GM21737 (cell line): Measurements from ENCODE around the gene CEP112.

Source experiments
- ATAC-seq: cut with Tn5 transposase; IDR thresholded peaks from one replicate; pipeline ENCODE4 v1.9.1; 2021; ENCODE audit warnings: mild to moderate bottlenecking, moderate library complexity; ENCODE audit not compliant: unreplicated experiment

CEP112 gene

DNA sequence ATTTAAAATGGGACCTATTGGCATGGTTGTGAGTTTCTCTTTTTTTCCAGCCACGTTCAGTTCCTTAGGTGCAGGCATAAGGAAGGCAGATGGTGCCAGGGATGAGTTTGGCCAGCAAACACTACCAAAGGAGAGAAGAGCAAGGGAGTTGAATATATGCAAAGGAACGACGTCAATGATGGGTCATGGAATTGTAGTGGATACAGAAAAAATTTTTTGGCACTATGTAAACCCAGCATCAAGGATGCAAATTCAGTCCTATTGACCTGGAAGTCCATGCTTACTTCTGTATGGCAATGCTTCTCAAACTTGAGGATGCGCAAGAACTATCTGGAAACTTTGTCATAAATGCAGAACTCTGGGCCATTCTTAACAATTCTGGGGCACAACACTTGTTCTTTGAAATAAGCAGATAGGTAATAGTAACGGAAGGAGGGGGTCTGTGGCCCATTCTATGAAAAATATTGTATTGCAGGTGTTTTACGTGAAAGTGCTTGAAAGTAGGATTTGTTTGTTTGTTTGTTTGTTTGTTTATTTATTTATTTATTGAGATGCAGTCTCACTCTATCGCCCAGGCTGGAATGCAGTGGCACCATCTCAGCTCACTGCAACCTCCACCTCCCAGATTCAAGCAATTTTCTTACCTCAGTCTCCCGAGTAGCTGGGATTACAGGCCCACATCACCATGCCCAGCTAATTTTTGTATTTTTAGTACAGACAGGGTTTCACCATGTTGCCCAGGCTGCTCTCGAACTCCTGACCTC, 19.3 kb upstream of the CEP112 start:
- no peak for ATAC-seq

- no peak for ATAC-seq
Measured at GRCh38 chr17:66210208-66210574, 18.3 kb upstream of the CEP112 start.

- ATAC-seq = no peak
Measured at GRCh38 chr17:66207936-66208335, 16.0 kb upstream of the CEP112 start.

DNA sequence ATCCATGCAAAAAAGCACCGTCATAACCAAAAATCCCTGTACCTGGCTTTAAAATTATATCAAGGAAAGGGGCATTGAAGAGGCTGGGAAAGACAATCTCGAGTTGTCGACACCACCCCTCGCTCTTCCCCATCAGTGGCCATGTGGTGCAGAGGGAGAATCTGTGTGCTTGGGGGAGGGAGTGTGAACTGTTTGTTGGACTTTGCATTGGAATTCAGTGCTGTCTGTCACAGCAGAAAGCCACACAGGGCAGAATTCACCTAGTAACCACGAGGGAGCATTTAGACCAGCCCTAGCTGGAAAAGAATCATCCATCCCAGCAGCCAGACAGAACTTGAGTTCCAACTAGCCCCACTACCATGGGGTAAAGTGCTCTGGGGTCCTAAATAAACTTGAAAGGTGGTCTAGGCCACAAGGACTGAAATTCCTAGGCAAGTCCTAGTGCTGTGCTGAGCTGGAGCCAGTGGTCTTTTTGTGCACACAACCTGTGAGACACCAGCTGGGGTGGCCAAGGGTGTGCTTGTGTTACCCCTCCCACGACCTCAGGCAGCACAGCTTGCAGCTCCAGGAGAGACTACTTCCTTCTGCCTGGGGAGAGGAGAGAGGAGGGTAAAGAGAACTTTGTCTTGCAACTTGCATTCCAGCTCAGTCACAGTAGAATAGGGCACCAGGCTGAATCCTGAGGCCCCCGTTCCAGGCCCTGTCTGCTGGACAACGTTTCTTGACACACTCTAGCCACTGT, 11.5 kb upstream of the CEP112 start:
- ATAC-seq = no peak

DNA sequence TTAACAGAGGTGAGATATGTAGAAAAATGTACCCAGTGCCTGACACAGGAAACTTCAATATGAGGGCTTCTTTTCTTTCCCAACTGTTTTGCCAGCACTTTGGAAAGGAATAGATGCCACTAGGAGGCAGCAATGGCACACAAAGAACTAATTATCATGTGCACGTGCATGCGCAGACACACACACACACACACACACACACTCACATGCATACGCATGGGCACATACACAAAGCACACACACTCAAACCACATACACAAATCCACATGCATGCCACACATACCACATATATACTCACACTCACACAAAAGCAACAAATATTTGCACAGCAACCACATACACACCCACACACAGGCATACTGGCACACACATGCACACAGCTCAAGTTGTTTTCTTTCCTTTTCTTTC, 8.8 kb upstream of the CEP112 start:
- ATAC-seq = no peak

DNA sequence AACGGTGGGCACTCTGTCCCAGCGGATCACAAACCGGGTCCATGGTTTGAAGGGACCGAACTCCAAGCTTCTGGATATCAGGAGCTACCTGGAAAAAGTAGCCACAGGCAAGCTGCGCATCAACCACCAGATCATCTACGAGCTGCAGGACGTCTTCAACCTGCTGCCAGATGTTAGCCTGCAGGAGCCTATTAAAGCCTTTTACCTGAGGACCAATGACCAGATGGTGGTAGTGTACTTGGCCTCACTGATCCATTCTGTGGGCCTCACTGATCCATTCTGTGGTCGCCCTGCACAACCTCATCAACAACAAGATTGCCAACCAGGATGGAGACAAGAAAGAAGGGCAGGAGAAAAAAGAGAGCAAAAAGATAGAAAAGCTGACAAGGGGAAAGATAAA, 6.3 kb upstream of the CEP112 start:
- ATAC-seq = no peak

DNA sequence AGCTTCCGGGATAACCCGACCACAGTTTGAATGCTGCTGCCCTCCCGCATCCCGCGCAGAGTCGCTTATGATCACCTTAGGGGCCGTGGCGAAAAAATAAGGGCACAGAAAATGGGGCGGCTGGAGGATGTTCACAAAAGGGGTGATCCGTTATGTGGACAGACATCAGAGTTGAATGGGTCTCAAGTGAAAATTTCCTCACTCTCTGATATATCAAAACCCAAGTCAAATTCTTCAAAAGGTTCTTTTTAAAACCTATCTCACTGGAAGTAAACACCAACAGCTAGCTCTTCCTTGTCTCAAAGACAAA, 400 bp upstream of the CEP112 start:
- no peak for ATAC-seq

GRCh38 chr17:66190738-66191592, 968 bp downstream of the CEP112 start:
- ATAC-seq = no peak

GRCh38 chr17:66187718-66188117, 4.2 kb downstream of the CEP112 start:
- no peak for ATAC-seq

DNA sequence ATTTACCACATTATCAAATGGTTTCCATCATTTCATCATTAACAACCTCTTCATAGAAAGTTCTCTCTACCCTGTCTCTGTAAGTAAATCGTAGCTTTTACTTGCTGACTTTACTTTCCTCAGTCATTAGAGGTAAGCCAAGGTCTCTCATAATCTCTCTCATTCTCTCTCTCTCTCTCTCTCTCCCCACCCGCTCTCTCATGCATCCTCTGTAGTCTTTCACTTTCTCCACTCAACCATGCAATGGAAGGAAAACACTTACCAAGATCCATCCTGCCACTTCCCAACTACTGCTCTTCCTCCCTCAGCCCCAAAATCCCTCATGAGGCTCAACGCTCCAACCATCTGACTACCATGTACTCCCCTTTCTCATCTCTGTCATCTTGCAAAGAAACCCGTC, 6.1 kb downstream of the CEP112 start:
- no peak for ATAC-seq

GRCh38 chr17:66184392-66184791, 7.5 kb downstream of the CEP112 start:
- ATAC-seq = no peak

GRCh38 chr17:66183529-66183928, 8.4 kb downstream of the CEP112 start:
- no peak for ATAC-seq

DNA sequence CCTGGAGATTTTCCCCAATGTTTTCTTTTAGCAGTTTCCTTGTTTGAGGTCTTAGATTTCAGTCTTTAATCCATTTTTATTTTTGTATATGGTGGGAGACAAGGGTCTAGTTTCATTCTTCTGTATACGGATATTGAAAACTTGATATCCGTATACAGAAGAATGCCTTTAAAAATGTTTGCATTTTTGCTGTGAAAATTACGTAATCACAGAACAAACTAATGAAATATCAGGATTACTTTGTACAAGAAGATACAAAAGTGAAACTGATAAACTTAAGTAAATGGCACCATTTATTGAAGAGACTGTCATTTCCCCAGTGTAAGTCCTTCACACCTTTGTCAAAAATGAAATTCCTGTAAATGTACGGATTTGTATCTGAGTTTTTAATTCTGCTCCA, 13.3 kb downstream of the CEP112 start:
- no peak for ATAC-seq

GRCh38 chr17:66177048-66177447, 14.9 kb downstream of the CEP112 start:
- no peak for ATAC-seq

DNA sequence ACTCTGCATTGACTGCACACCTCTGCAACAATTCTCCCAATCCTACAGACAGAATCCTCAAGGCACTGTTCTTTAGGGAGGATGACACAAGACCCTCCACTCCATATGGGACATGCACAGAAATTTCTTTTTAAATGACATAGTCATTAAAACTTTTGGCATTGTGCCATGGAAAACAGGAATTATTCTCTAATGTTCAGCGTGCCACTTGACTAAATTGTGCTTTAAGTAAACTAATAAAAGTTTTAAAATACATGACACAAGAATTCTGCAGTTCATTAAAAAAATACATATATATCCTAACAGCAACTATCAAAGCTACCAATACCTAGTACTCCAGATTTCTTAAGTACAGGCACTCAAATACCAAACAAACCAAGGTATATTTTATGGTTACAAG, 16.0 kb downstream of the CEP112 start:
- ATAC-seq = no peak

- ATAC-seq = no peak
Measured at GRCh38 chr17:66172691-66173223, 19.2 kb downstream of the CEP112 start.

- no peak for ATAC-seq
Measured at GRCh38 chr17:66172144-66172543, 19.8 kb downstream of the CEP112 start.

- ATAC-seq = no peak
Measured at GRCh38 chr17:66171692-66172091, 20.2 kb downstream of the CEP112 start.

- ATAC-seq = no peak
Measured at GRCh38 chr17:66171172-66171571, 20.8 kb downstream of the CEP112 start.

DNA sequence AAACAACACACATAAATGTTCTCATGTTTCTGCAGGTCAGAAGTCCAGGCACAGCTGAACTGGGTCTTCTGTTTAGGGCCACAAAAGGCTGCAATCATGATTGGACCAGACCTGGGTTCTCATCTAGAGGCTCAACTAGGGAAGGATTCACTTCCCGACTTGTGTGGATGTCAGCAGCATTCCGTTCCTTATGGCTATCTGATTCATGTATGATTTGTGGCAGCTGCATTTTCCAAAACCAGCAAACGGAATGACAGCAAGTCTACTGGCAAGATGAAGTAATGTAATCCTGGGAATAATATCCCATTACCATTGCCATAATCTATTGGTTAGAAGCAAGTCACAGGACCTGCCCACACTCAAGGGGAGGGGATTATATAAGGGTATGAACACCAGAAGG, 22.1 kb downstream of the CEP112 start:
- ATAC-seq = no peak

DNA sequence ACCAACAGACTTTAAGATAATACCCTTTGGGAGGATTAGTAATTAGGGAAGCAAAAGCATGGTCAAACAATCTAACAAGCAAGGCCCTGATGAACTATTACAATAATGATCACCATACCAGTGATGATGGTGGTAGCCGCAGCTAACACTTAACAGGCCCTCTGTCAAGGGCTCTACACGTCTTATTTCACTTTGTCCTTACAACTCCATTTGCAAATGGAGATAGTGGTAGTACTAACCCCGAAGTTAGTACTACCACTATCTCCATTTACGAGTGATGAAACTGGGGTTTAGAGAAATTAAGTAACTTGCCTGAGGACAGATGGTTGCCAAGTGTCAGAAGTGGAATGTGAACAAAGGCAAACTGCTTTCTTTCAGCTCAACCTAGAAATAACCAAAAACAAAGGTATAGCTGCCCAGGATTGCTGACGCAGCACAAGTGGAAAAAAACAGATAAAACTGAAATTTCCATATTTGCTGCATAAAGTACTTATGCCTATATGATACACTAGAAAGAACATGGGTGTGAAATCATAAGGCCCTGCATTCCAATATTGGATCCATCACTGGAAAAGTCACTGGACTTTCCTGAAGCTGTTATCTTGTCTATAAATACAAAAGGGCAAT, 24.6 kb downstream of the CEP112 start:
- ATAC-seq = no peak
